ENCODE results near the gene CPED1. TPM values are rescaled to one million over a fixed set of nuclear protein-coding genes. Genes with fewer than 3 reads are reported as not detected.

Gene CPED1
- polyA plus RNA-seq, 1 donor from 2014 or later: not detected

DNA sequence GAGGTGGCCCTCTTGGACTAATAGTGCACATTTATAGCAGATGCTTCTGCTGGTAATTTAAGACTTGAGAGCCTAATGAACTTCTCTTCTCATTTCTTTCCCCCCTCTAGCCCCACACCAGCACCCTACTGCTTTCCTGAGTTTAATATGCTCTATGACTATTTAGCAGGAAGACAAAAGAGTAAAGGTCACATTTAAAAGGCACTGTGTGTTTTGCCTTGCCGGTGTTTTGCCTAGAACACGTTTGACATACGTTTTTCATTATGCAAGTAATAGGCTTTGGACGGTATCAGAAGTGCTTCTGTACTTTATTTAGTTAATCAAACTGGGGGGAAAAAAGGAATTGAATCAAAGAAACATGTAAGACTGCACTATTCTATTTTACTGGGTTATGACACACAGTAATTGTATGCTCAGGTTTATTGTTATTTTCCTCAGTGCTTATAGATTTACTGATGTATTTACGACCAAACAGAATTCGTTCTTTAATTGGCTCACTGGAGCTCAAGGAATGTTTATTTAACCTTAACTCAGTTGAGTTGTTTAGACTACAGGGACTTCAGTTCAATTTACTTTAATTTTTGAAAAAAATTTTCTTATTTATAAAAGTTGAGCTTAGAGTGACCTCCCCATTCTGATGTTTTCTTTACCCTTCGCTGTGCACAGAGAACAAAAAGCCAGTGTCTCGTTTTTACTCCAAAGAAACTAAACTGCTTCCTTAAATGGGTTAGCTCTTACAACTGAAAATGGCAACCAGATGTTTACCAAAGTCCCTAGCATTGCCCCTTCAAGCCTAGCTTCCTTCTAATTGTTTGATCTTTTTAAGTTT lies 35.4 kb downstream of the CPED1 start:
- H3K27me3 ChIP-seq (ENCODE audit: insufficient read depth, low read depth, low read length): no peaks in the 10 kb centered on the region
- no peak overlapping the region for H2AFZ ChIP-seq (ENCODE audit: low read depth, low read length)
- H3F3A ChIP-seq (ENCODE audit: insufficient read depth, low read length, poor library complexity, severe bottlenecking): no peaks in the 10 kb centered on the region
- no peak overlapping the region for H3K27ac ChIP-seq (ENCODE audit: low read length)
- no peak overlapping the region for H3K4me2 ChIP-seq (ENCODE audit: low read length)
- H3K9me3 ChIP-seq (ENCODE audit: low read length): no peaks in the 10 kb centered on the region
- TF ChIP-seq RAD21 (conservative IDR thresholded peaks at IDR 0.05) (no peak), POLR2AphosphoS5 (IDR thresholded peaks at IDR 0.05) (no peak), EP300 (conservative IDR thresholded peaks at IDR 0.05; ENCODE audit: poor library complexity, severe bottlenecking) (no peak), MXI1 (conservative IDR thresholded peaks at IDR 0.05; ENCODE audit: poor library complexity, severe bottlenecking) (no peak), EZH2 (IDR thresholded peaks at IDR 0.05; ENCODE audit: borderline replicate concordance, insufficient read depth, low read length, poor library complexity, severe bottlenecking) (no peak), SMC3 (conservative IDR thresholded peaks at IDR 0.05; ENCODE audit: poor library complexity) (no peak), TAF1 (IDR thresholded peaks at IDR 0.05; ENCODE audit: low read depth) (no peak)
- TF ChIP-seq, protein P1, sequence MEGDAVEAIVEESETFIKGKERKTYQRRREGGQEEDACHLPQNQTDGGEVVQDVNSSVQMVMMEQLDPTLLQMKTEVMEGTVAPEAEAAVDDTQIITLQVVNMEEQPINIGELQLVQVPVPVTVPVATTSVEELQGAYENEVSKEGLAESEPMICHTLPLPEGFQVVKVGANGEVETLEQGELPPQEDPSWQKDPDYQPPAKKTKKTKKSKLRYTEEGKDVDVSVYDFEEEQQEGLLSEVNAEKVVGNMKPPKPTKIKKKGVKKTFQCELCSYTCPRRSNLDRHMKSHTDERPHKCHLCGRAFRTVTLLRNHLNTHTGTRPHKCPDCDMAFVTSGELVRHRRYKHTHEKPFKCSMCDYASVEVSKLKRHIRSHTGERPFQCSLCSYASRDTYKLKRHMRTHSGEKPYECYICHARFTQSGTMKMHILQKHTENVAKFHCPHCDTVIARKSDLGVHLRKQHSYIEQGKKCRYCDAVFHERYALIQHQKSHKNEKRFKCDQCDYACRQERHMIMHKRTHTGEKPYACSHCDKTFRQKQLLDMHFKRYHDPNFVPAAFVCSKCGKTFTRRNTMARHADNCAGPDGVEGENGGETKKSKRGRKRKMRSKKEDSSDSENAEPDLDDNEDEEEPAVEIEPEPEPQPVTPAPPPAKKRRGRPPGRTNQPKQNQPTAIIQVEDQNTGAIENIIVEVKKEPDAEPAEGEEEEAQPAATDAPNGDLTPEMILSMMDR (IDR thresholded peaks at IDR 0.05; ENCODE audit: poor library complexity, severe bottlenecking): no peak
- TF ChIP-seq, protein P2, sequence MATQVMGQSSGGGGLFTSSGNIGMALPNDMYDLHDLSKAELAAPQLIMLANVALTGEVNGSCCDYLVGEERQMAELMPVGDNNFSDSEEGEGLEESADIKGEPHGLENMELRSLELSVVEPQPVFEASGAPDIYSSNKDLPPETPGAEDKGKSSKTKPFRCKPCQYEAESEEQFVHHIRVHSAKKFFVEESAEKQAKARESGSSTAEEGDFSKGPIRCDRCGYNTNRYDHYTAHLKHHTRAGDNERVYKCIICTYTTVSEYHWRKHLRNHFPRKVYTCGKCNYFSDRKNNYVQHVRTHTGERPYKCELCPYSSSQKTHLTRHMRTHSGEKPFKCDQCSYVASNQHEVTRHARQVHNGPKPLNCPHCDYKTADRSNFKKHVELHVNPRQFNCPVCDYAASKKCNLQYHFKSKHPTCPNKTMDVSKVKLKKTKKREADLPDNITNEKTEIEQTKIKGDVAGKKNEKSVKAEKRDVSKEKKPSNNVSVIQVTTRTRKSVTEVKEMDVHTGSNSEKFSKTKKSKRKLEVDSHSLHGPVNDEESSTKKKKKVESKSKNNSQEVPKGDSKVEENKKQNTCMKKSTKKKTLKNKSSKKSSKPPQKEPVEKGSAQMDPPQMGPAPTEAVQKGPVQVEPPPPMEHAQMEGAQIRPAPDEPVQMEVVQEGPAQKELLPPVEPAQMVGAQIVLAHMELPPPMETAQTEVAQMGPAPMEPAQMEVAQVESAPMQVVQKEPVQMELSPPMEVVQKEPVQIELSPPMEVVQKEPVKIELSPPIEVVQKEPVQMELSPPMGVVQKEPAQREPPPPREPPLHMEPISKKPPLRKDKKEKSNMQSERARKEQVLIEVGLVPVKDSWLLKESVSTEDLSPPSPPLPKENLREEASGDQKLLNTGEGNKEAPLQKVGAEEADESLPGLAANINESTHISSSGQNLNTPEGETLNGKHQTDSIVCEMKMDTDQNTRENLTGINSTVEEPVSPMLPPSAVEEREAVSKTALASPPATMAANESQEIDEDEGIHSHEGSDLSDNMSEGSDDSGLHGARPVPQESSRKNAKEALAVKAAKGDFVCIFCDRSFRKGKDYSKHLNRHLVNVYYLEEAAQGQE (IDR thresholded peaks at IDR 0.05; ENCODE audit: borderline replicate concordance): no peak
- H3K36me3 ChIP-seq (ENCODE audit: insufficient read depth, low read length): no peaks in the 10 kb centered on the region
- no peaks in the 10 kb centered on the region for H4K20me1 ChIP-seq (ENCODE audit: insufficient read depth)
- no peaks in the 10 kb centered on the region for H3K9me2 ChIP-seq (ENCODE audit: insufficient read depth, low read length)
- no peak overlapping the region for H3K9ac ChIP-seq (ENCODE audit: low read length)
- no peaks in the 10 kb centered on the region for H3K79me2 ChIP-seq (replicated peaks; ENCODE audit: insufficient read depth, low read length)
- H3K4me3 ChIP-seq (ENCODE audit: low read length): no peak overlapping the region

GRCh38 chr7:121024611-121025010 lies 36.1 kb downstream of the CPED1 start:
- Histone ChIP-seq H3K4me2 (ENCODE audit: low read length) (no peak overlapping the region), H2AFZ (ENCODE audit: low read depth, low read length) (no peak overlapping the region), H3K4me3 (ENCODE audit: low read length) (no peak overlapping the region), H4K20me1 (ENCODE audit: insufficient read depth) (no peaks in the 10 kb centered on the region), H3K27me3 (ENCODE audit: insufficient read depth, low read depth, low read length) (no peaks in the 10 kb centered on the region), H3K9ac (ENCODE audit: low read length) (no peak overlapping the region), H3F3A (ENCODE audit: insufficient read depth, low read length, poor library complexity, severe bottlenecking) (no peaks in the 10 kb centered on the region), H3K9me3 (ENCODE audit: low read length) (no peaks in the 10 kb centered on the region), H3K36me3 (ENCODE audit: insufficient read depth, low read length) (no peaks in the 10 kb centered on the region), H3K79me2 (replicated peaks; ENCODE audit: insufficient read depth, low read length) (no peaks in the 10 kb centered on the region), H3K27ac (ENCODE audit: low read length) (no peak overlapping the region), H3K9me2 (ENCODE audit: insufficient read depth, low read length) (no peaks in the 10 kb centered on the region)
- no peak for TF ChIP-seq MXI1 (conservative IDR thresholded peaks at IDR 0.05; ENCODE audit: poor library complexity, severe bottlenecking)
- TF ChIP-seq TAF1 (IDR thresholded peaks at IDR 0.05; ENCODE audit: low read depth): no peak
- no peak for TF ChIP-seq RAD21 (conservative IDR thresholded peaks at IDR 0.05)
- TF ChIP-seq, protein P1 (IDR thresholded peaks at IDR 0.05; ENCODE audit: poor library complexity, severe bottlenecking): no peak
- no peak for TF ChIP-seq POLR2AphosphoS5 (IDR thresholded peaks at IDR 0.05)
- TF ChIP-seq, protein P2 (IDR thresholded peaks at IDR 0.05; ENCODE audit: borderline replicate concordance): no peak
- no peak for TF ChIP-seq SMC3 (conservative IDR thresholded peaks at IDR 0.05; ENCODE audit: poor library complexity)
- TF ChIP-seq EZH2 (IDR thresholded peaks at IDR 0.05; ENCODE audit: borderline replicate concordance, insufficient read depth, low read length, poor library complexity, severe bottlenecking): no peak
- TF ChIP-seq EP300 (conservative IDR thresholded peaks at IDR 0.05; ENCODE audit: poor library complexity, severe bottlenecking): no peak
